CD4-positive, alpha-beta T cell (primary cell): Measurements from ENCODE around the gene OR5D16. TPM values are rescaled to one million over a fixed set of nuclear protein-coding genes. Genes with fewer than 3 reads are reported as not detected.

Experiments used
- ATAC-seq: fragments of 200-7000 bp; cut with Tn5 transposase; one replicate; pipeline ENCODE4 v1.10.0; 2022; ENCODE audit warnings: mild to moderate bottlenecking; ENCODE audit not compliant: poor library complexity
- CTCF ChIA-PET: fragments of 350-600 bp; sonication (Branson Sonifier 250); formaldehyde crosslinking; loops from one replicate; lab custom pipeline; 2021; ENCODE audit warnings: antibody characterized with exemption, inconsistent platforms; lab: Charles Lee
- POLR2A ChIA-PET: fragments of 350-600 bp; sonication (Branson Sonifier 250); formaldehyde crosslinking; loops from one replicate; lab custom pipeline; 2021; ENCODE audit warnings: antibody characterized with exemption, inconsistent platforms; lab: Charles Lee
- DNase-seq, 14 experiments: peaks; one replicate each; pipeline ENCODE4 v3.0.0-alpha.2; 2013 to 2020; ENCODE audit warnings: mixed read lengths in 2 of 14
- H3K27ac ChIP-seq, 2 donors: one replicate each; pipeline versions ENCODE4 v1.5.1 to v1.7.0; 2013; ENCODE audit warnings: low read length in 2 of 2, low read depth in 1 of 2, mild to moderate bottlenecking in 1 of 2
- H3K27me3 ChIP-seq, 2 experiments: 1 replicate in 1 of 2; 2 replicates in 1 of 2; pipeline versions ENCODE4 v1.6.1 to v1.7.0; 2013; ENCODE audit warnings: low read length in 2 of 2, control low read depth in 1 of 2, mild to moderate bottlenecking in 1 of 2, moderate library complexity in 1 of 2; ENCODE audit not compliant: insufficient read depth in 2 of 2, control insufficient read depth in 1 of 2
- H3K36me3 ChIP-seq: one replicate; pipeline ENCODE4 v1.6.1; 2013; ENCODE audit warnings: low read length, control low read depth; ENCODE audit not compliant: insufficient read depth
- H3K4me1 ChIP-seq: one replicate; pipeline ENCODE4 v1.6.1; 2013; ENCODE audit warnings: low read length, control low read depth; ENCODE audit not compliant: insufficient read depth
- H3K4me3 ChIP-seq: one replicate; pipeline ENCODE4 v1.5.1; 2013; ENCODE audit warnings: mild to moderate bottlenecking, low read length, moderate library complexity
- H3K9me3 ChIP-seq, 2 experiments: 1 replicate in 1 of 2; 2 replicates in 1 of 2; pipeline versions ENCODE4 v1.6.1 to v1.7.0; 2013; ENCODE audit warnings: low read length in 2 of 2, mild to moderate bottlenecking in 2 of 2, control low read depth in 1 of 2, moderate library complexity in 1 of 2; ENCODE audit not compliant: control insufficient read depth in 1 of 2, insufficient read depth in 1 of 2
- H3K27ac Mint-ChIP-seq: one replicate; pipeline ENCODE4 v1.8.0; 2020; ENCODE audit warnings: mixed read lengths
- H3K27me3 Mint-ChIP-seq: one replicate; pipeline ENCODE4 v1.8.0; 2021; ENCODE audit warnings: mixed read lengths
- H3K36me3 Mint-ChIP-seq: one replicate; pipeline ENCODE4 v1.8.0; 2021; ENCODE audit warnings: low read depth, mixed read lengths
- H3K4me1 Mint-ChIP-seq: one replicate; pipeline ENCODE4 v1.8.0; 2021; ENCODE audit warnings: low read depth, mixed read lengths
- H3K4me3 Mint-ChIP-seq: one replicate; pipeline ENCODE4 v1.8.0; 2020; ENCODE audit warnings: mild to moderate bottlenecking, mixed read lengths
- H3K9me3 Mint-ChIP-seq: one replicate; pipeline ENCODE4 v1.8.0; 2020; ENCODE audit warnings: mixed read lengths
- intact Hi-C, 2 experiments: fragments of 100-400 bp; cut with DNase I in 1 of 2; cut with micrococcal nuclease in 1 of 2; formaldehyde crosslinking; loops; one replicate each; pipeline versions ENCODE4 v1.15.1 to v1.9.0; 2023 to 2025; cut with DNase I, micrococcal nuclease
- polyA plus RNA-seq, 2 donors: library from polyadenylated mRNA; unstranded; fragments of 120-200 nt; gene quantifications; one replicate each; pipeline ENCODE4 v1.2.1, GENCODE V29; 2013
- total RNA-seq, 174 experiments: library from RNA in 2 of 174; stranded (reverse) in 2 of 174; gene quantifications; one replicate each; pipeline ENCODE4 v1.2.3 and lab custom pipeline; 2021 to 2026
- TF ChIP-seq, protein P1 (sequence below): fragments of 200-600 bp; IDR thresholded peaks from one replicate; pipeline ENCODE4 v1.8.0; 2022; ENCODE audit warnings: antibody characterized with exemption, mild to moderate bottlenecking

The OR5D16 gene
- not detected for total RNA-seq
- not detected for polyA plus RNA-seq (2013, experiment 1 of 2)
- not detected for polyA plus RNA-seq (2013, experiment 2 of 2)
- total RNA-seq (lab: John Stamatoyannopoulos, UW), result 0 reads per million in 172 experiments

DNA sequence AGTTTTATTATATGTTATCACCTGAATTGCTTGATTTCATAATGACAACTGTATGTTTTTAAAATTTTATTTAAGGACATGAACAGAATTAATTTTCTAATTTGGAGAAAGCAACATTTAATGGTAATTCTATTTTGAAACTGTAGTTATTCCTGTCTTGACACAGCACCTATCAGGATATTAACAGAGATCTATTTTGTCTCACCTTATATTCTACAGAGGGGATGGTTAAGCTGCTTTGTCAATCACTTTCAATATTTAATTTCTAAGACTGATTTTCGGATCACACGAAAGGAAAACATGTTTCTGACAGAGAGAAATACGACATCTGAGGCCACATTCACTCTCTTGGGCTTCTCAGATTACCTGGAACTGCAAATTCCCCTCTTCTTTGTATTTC is at the start of gene OR5D16:
Gene OR5D16 (plus strand): TSS at position 301 of the 400 bp plus-strand sequence. CDS start 0 bp downstream, at position 301.
- peaks cover 0 to 3% of the 10 kb centered on the region in 2 experiments for H3K9me3 ChIP-seq
- no peaks in the 10 kb centered on the region for H3K27me3 ChIP-seq
- H3K4me3 ChIP-seq, result no peak within 1 kb of the TSS
- Mint-ChIP-seq H3K36me3 (no peaks in the 10 kb centered on the region), H3K9me3 (peaks cover 11% of the 10 kb centered on the region), H3K4me1 (no peaks in the 10 kb centered on the region), H3K27me3 (no peaks in the 10 kb centered on the region), H3K4me3 (no peak within 1 kb of the TSS), H3K27ac (no peak within 1 kb of the TSS)
- no peaks in the 10 kb centered on the region for H3K36me3 ChIP-seq
- DNase-seq (no peak), ATAC-seq (no peak)
- no peaks in the 10 kb centered on the region for H3K4me1 ChIP-seq
- TF ChIP-seq, protein P1, sequence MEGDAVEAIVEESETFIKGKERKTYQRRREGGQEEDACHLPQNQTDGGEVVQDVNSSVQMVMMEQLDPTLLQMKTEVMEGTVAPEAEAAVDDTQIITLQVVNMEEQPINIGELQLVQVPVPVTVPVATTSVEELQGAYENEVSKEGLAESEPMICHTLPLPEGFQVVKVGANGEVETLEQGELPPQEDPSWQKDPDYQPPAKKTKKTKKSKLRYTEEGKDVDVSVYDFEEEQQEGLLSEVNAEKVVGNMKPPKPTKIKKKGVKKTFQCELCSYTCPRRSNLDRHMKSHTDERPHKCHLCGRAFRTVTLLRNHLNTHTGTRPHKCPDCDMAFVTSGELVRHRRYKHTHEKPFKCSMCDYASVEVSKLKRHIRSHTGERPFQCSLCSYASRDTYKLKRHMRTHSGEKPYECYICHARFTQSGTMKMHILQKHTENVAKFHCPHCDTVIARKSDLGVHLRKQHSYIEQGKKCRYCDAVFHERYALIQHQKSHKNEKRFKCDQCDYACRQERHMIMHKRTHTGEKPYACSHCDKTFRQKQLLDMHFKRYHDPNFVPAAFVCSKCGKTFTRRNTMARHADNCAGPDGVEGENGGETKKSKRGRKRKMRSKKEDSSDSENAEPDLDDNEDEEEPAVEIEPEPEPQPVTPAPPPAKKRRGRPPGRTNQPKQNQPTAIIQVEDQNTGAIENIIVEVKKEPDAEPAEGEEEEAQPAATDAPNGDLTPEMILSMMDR, result no peak
- no peak within 1 kb of the TSS for H3K27ac ChIP-seq
- POLR2A ChIA-PET, result no interaction called here
- intact Hi-C loops, result no loop called here
- CTCF ChIA-PET, result no interaction called here

DNA sequence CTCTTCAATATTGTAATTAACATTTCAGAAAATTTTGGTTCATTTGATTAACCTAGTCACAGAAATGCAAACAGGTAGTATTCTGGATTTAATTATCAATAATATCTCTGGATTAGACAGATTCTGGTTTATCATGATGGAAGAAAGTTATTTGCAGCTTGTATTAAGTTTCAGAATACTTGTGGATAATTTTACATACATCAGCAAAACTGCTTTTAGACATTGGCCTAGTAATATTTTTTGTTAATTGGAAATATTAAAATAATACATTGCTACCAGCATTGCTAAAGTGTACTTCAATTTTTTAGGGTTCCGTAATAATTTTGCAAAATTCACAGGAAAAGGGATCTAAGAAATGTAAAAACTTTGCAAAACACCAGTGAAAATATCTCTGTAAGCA is 46.9 kb upstream of the OR5D16 start:
- TF ChIP-seq, protein P1, result no peak
- Mint-ChIP-seq H3K9me3 (peaks cover 9% of the 10 kb centered on the region), H3K4me1 (no peaks in the 10 kb centered on the region), H3K36me3 (no peaks in the 10 kb centered on the region), H3K4me3 (no peak overlapping the region), H3K27me3 (no peaks in the 10 kb centered on the region), H3K27ac (no peak overlapping the region)
- ATAC-seq, result no peak
- POLR2A ChIA-PET, result no interaction called here
- intact Hi-C loops, result no loop called here
- Histone ChIP-seq H3K36me3 (no peaks in the 10 kb centered on the region), H3K27ac (no peak overlapping the region), H3K27me3 (no peaks in the 10 kb centered on the region), H3K4me1 (no peaks in the 10 kb centered on the region), H3K4me3 (no peak overlapping the region), H3K9me3 (peaks cover 0 to 7% of the 10 kb centered on the region in 2 experiments)
- DNase-seq, result no peak
- CTCF ChIA-PET, result no interaction called here

GRCh38 chr11:55793321-55793720 is 45.2 kb upstream of the OR5D16 start:
- no peak for ATAC-seq
- Histone ChIP-seq H3K4me1 (no peaks in the 10 kb centered on the region), H3K36me3 (no peaks in the 10 kb centered on the region), H3K27me3 (no peaks in the 10 kb centered on the region), H3K4me3 (no peak overlapping the region), H3K27ac (no peak overlapping the region), H3K9me3 (peaks cover 0 to 7% of the 10 kb centered on the region in 2 experiments)
- H3K27ac Mint-ChIP-seq, result no peak overlapping the region
- H3K4me3 Mint-ChIP-seq, result no peak overlapping the region
- CTCF ChIA-PET, result no interaction called here
- DNase-seq, result no peak
- H3K27me3 Mint-ChIP-seq, result no peaks in the 10 kb centered on the region
- POLR2A ChIA-PET, result no interaction called here
- TF ChIP-seq, protein P1, result no peak
- no peaks in the 10 kb centered on the region for H3K36me3 Mint-ChIP-seq
- no peaks in the 10 kb centered on the region for H3K4me1 Mint-ChIP-seq
- intact Hi-C loops, result no loop called here
- H3K9me3 Mint-ChIP-seq, result peaks cover 7% of the 10 kb centered on the region
